ENCODE results near the gene PPP4R2.

The PPP4R2 gene

DNA sequence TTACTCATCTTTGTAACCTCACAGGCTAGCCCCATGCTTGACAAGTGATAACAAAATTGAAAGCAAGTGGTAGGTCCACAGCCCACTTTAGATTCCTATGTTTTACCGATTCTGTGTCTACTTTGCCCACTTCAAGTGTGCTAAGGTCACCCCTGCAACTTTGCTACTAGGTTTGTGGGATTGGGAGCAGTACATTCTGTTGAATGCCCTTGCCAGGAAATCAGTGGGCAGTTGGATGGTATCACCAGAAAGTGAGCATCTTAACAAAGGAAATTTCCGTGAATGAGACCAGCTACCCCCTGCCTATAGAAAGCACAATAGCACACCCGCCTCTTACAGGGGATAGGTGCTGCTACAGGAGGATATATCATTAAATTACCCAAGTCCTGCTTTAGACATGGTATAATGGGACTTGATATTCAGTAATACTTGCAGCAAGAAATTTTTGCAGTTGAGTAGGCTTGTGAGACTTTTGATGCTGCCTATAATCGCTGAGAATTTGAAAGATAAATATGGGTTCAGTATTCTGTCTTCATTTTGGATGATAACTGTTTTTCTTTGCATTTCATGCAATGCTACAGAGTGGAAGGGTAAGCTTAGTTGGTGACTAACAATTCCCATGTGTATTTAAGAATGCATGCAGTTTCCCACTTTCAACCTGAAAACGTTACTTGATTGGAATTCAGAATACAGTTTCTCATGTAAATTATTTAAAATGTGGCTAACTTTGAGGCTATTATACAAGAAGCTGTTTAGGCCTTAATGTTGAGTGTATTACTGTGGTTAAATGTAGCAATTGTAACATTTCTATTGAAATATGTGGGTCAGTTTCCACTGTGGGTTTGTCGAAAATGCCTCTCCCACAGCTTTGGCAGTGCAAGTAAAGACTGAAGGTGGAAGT lies 74.3 kb downstream of the PPP4R2 start:
- DNase-seq = no peak

DNA sequence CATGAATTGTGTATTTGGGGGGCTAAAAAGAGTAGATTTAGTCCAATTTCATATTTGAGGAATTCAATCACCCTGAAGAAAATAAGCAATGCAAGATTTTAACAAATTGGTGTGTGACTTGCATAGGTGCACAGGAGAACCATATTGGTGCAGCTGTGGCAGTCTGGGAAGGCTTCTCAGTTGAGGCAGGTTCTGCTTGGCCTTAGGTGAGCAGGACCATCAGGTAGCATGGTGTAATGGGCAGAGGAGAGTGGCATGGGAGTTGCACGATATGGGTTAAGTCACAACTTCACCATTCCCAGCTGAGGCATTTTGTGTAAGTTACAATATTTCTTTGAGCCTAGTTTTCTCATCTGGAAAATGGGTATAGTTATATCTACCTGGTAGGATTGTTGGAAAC lies 75.3 kb downstream of the PPP4R2 start:
- no peak for DNase-seq

DNA sequence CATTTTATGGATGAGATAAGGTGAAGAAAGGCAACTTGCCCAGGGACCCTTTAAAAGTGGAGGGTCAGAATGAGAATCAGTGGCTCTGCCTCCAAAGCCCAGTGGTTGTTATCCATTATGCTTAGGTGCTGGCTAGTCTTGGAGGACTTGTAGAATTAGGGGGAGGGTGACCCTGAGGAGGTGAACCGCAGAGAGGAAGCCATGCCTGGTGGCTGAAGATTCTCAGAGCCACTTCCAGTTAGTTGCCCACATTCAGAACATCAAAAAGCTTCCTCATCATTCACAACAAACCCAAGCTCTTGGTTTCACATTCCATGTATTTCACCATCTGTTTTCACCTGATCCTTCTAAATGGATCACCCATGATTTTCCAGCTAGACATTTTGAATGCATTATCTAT lies 76.0 kb downstream of the PPP4R2 start:
- DNase-seq = peak in 1 of 5 experiments; percentile 32

DNA sequence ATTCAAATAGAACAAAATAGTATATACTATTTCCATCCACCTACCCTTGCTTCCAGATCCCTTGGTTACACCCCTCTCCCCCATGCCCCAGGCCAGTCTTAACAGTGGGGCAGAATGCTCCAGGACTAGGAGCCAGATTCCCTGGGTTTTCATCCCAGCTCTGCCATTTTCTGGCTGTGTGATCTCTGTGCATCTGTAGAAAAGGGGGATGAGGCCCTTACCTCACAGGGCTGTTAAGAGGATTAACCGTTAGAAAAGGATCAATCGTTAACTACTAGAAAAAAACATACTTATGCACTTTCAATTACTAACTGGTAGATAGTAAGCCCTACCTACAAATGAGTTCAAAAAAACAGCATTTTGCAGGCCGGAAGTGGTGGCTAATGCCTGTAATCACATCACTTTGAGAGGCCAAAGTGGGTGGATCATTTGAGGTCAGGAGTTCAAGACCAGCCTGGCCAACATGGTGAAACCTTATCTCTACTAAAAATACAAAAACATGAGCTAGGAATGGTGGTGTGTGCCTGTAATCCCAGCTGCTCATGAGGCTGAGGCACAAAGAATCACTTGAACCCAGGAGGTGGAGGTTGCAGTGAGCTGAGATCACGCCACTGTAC lies 76.6 kb downstream of the PPP4R2 start:
- DNase-seq = no peak

DNA sequence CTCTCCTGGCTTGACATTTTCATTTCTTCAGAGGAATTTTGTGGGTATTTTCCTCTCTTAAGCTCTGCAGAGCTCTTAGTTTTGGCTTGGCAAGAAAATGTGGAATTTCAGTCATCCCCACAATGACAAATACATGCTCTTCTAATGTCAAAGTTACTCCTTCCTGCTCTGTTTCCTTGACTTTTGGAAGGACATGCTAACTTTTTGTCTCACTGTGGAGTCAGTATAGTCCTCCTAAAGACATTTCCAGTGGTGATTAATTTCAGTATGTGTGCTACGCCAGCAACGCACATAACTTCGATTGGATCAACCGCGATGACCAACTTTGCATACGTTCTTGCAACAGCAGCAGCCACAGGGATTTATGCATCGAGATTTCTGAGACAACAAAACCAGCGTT lies 78.2 kb downstream of the PPP4R2 start:
- no peak for DNase-seq

DNA sequence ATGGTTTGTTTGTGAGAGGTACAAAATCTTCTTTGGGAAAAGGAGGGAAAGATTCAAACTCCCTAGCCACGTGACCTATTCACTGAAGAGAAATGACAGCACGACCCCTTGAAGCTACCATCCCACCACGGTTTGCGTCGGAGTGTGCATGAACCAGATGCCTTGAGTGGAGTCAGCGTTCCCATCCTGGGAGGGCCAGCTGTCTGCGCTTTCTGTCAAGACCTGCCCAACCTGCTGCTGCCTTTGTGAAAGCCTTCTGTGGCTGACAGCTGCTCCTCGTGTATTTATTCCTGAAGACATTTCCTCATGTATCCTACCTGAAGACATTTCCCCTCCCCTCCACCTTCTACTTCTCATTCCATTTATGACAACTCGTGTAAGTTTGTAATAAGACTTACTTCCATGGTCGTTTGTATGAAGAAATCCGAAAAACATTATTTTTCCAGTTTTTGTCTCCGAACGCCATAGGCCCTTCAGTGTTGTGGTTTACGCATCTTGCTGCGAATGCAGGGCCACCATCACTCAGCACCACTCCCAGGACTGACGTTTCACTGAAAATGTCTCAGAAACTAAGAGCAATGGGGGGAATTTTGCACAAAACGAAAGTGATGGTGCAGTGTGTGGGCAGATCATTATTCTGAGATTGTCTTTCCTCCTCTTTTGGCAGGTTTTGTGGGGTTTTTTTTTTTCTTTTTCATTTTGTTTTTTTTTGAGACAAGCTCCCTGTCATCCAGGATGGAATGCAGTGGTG lies 83.8 kb downstream of the PPP4R2 start:
- DNase-seq = peak in 1 of 5 experiments; percentile 52

DNA sequence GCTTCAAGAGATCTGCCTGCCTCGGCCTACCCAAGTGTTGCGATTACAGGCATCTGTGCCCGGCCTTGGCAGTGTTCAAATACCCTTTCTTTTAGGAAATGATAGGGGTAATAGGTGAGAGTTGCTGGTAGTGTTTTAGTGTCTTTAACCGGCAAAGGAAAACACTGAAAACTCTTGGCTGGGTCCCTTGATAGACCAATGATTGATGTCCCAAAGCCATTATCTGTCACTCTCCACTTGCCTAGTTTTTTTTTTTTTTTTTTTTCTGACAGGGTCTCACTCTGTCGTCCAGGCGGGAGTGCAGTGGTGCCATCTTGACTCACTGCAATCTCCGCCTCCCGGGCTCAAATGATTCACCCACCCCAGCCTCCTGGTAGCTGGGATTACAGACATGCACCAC lies 84.5 kb downstream of the PPP4R2 start:
- no peak for DNase-seq

DNA sequence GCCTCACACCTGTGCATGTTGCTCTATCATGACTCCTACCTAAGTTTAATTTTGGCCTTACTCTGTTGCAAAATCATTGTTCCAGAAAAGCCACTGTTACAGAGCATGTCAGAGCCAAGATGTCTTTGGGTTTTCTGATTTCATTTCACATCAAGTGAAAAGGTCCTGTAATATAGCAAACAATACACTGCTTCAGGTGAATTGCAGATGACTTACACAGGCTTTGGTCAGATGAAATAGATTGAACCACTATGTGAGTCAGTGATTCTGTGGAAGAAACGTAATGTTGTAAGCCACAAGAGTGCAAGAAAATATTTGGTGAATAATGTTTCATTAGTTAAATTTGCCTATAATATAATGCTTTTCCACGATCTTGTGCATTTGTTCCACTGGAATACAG lies 87.6 kb downstream of the PPP4R2 start:
- no peak for DNase-seq

DNA sequence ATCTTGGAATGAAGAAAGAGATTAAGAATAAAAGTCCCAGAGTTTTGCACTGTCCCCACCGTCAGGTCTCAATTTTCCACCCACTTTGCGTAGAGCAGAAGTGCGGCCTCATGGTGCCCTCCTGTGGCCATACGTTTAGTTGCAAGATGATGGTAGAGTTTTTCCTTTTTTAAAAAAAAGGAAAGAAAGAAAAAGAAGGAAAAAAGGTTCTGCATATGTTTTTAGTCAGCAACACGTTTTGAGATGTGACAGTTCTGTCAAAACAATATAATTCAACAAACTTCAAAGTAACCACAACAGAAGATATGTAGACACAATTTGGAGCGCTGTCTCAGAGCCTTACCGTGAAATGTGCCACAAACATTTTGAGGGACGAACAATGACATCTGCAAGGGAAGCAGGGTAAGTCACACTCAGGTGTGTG lies 89.5 kb downstream of the PPP4R2 start:
- peak in 4 of 5 experiments; percentile 12 to 32 (median 26) for DNase-seq

DNA sequence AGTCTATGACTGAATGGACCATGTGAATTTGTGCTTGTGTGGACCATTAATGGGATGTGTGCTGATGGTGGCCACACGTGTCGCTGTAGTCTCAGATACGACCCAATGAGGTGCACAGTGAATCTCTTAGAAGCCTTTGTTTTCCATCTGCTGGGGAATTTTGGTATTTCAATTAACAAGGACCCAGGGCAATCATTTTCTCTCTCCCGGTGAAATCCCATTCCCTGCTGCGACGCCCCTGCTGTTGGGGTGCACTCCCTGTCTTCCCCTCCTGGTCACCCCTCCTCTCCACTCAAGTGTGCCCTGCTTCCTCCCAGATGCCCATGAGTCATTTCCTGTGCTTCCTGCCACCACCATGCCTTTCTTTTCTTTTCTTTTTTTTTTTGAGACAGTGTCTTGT lies 97.5 kb downstream of the PPP4R2 start:
- no peak for DNase-seq

DNA sequence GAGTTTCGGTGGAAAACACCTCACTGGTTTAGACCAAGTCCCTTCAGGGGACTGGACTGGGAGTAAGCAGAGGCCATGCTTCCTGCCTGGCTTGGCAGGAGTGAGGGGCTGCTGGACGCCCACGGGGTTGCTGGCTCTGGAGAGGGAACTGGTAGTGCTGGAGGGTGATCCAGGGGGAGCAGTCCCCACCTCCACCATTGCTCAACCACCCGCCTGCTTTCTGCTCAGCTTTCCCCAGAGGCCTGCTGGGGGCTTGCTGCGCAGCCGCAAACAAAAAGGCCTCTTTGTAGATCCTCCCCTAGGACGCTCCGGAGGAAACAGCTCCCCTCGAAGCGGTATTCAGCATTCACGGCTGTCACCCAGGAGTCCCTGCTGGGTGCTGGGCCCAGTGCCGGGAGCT lies 98.3 kb downstream of the PPP4R2 start:
- DNase-seq = no peak

DNA sequence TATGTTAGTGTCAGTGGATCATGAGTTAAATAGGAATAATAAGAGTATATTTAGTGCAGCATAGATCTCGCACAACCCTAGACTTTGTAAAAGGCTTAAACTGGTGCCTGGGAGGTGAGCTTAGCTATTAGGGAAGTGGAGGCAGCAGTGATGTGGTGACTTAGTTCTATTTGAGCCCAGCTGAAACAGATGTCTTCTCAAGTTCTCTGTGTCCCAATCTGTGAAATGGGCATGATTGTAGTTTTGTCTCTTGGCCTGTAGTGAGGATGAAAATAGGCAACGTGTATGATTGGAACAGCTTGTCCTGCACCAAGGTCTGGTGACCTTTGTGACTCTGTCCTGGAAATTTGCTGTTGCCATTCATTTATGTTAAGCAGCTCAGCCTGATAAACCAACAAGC lies 99.6 kb downstream of the PPP4R2 start:
- no peak for DNase-seq

DNA sequence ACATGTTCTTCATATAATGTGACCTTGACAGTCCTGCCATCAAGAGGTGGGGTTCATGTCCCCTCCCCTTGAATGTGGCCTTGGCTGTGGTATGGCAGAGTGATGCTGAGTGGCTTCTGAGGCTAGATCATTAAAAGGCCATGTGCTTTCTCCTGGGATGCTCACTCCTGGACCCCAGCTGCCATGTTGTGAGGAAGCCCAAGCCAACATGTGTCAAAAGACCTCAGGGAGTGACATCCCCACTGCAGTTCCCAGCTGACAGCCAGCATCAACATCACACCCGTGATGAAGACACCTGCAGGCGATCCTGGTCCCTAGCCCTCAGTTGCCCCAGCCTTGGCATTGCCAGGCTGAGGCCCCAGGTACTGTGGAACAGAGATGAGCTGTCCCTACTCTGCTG lies 101.4 kb downstream of the PPP4R2 start:
- no peak for DNase-seq

DNA sequence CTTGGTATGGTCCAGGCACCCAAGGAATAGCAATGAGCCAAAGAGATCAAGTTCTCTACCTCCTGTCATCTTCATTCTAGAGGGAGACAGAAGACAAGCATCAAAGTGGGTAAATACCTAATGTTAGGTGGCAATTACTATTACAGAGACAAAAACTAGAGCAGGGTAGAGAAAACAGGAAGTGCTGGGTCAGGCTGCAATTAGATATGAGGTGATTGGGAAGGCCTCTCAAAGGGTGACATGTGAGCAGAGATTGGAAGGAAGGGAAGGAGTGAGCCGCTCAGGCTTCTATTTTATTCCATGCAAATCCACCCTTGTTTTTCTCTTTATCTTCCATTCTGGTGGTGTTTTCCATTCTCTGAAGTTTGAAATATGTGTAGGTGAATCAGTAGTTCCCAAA lies 102.3 kb downstream of the PPP4R2 start:
- DNase-seq = no peak

DNA sequence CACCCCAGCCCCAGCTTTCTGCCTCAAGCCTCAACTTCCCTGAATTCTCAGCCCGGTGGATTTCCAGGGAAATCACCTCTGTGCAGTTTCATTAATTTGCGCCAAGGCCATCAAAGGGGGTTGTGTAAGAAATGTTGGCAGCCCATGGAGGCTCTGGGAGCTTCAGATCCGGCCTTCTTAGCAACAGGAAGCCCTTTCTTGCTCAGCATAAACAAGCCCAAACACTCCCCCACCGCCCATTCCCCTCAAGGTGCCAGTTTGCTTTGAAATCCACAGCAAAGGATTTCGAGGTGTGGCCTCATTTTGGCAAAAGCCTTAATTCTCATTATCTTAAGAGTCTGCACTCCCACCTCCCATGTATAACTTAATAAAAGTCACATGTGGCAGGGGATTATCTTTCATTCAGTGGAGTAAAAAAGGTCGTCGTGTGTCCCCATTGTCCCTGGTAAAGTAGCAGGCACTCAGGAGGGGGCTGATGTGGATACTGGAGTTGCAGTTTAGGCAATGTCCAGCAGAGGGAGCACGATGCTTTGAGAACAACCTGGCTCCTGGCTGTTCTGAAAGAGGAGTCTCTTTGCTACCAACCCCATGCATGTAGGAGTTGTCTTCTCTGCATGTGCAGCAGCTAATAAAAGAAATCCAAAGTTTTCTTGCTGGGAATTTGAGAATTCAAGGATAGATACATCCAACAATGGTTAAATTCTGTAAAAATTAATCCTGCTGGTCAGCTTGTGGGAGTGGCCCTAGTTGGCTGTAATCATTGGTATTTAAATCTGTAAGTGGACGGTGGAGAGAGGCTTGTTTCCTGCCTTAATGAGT lies 104.3 kb downstream of the PPP4R2 start:
- DNase-seq = peak; percentile 22 to 72 (median 51)

DNA sequence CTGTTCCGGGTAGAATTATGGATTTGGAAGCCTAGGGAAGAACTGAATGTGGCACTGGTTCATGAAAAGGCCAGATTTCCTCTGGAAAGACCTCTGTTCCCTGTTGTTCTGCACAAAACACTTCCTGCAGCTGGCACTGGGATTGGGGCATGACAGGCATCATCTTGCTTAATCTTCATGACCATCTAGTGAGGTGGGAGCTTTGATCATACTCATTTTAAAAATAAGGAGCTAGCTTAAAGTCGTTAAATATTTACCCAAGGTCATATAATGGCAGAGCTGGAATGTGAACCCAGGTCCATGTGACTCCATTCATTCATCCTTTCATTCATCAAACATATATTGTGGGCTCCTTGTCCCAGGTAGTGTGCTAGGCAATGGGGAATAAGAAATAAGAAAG lies 105.3 kb downstream of the PPP4R2 start:
- DNase-seq = no peak

DNA sequence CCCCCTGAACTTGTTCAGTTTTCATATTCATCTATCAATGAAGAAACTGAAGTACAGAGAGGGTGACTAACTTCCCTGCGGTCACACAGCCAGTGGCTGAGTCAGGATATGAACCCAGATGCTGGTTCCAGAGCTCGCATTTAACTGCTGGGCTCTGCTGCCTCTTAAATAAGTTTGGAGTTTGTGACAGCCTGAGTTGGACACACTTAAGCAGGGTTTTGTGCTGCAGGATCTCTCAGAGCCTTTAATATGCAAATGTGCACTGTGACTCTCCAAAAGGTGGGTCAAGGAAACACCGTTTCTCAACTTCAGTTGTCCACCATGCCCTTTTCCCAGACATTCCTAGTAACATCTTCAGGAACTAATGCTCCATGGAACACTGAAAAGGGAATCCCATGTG lies 110.6 kb downstream of the PPP4R2 start:
- DNase-seq = no peak

DNA sequence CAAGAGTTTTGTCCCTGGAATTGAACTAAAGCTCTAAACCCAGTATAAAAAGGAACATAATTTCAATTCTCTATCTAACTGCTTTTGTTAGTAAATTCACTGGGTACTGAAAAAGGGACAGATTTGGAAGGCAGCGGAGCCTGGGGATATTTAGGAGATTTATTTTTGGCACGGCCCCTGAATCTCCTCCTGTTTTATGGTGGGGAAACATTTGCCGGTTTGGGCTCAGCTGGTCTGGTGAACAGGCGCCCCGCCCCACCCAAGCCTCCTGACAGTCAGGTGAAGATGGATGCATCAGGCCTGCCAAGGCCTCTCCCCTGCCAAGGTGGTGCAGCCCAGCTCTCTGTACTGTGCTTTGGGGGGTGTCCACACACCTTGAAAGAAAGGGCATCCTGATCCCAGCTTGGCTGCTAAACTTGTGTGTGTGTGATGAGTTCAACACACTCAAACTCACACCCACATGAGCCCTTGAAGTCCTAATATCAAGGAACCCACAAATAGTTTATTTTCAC lies 111.1 kb downstream of the PPP4R2 start:
- no peak for DNase-seq

DNA sequence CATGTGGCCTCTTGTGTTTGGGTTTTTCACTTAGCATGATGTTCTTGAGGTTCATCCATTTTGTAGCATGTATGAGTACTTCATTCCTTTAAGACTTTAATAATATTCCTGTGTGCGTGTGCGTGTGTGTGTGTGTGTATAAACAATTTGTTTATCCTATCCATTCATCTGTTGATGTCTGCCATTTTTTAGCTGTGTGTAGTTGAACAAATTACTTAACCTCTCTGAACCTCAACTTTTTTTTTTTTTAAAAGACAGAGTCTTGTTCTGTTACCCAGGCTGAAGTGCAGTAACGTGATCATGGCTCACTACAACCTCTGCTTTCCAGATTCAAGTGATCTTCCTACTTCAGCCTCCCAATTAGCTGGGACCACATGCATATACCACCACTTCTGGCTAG lies 112.1 kb downstream of the PPP4R2 start:
- no peak for DNase-seq

DNA sequence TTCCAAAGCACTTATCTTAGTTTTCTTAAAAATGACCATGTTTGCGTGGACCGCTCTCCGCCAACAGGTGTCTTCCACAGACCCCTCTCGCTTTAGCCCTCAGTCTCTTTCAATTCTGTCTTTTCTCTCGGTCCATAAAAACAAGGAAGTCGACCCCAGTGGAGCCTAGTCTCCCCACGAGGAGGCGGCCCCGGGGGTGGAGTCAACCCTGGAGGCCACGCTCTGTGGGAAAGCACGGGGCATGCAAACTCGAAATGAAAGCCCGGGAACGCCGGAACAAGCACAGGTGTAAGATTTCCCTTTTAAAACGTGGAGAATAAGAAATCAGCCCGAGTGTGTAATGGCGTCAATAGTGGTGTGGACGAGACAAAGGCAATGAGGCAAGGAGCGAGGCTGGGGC lies 113.9 kb downstream of the PPP4R2 start:
- DNase-seq = no peak

DNA sequence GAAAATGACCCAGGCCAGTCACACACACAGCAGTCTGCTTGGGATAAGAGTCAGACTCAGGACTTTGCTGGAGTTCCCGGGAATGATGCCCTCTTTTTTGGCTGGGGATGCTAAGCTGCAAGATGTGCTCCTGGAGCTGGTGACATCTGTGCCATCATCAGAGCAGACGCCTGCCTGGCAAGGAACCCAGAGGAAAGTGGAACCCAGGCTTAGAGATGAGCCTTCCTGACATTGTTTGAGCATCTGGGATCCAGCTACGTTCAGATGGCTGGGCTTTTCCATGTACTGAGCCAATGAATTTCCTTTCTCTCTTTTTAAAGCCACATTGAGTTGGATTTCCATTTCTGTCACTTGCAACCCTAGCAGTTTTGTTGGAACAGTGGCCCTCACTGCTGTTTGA lies 118.1 kb downstream of the PPP4R2 start:
- no peak for DNase-seq

DNA sequence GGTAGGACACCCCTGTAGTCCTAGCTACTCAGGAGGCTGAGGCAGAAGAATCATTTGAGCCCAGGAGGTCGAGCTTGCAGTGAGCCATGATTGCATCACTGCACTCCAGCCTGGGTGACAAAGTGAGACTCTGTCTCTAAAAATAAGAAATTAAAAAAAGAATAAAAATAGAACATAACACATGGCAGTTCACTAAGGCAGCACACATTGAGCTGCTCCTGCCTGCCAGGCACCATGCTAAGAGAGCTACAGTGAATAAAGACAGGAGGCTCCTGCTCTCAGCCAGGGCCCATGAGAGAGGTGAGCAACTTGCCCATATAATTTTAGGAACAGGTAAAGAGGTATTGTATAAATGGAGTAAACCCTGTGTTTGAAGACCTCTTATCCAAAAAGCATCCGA lies 119.2 kb downstream of the PPP4R2 start:
- no peak for DNase-seq
